IPS-15b (cell line): ENCODE measurements around the gene DIPK1B.
"Not testable (repeated sequence)": the region's sequence is repeated elsewhere in the genome, so short reads cannot be mapped to it uniquely, and the experiment has no call there.

Experiments used
- H3K27me3 ChIP-seq: one replicate; pipeline ENCODE4 v1.6.1; 2013; ENCODE audit warnings: low read length; ENCODE audit not compliant: control insufficient read depth, insufficient read depth
- H3K36me3 ChIP-seq: one replicate; pipeline ENCODE4 v1.6.1; 2013; ENCODE audit warnings: low read length; ENCODE audit not compliant: control insufficient read depth, insufficient read depth
- H3K4me1 ChIP-seq: one replicate; pipeline ENCODE4 v1.6.1; 2013; ENCODE audit warnings: mild to moderate bottlenecking, low read length; ENCODE audit not compliant: control insufficient read depth, insufficient read depth
- H3K4me3 ChIP-seq: one replicate; pipeline ENCODE4 v1.5.1; 2013; ENCODE audit warnings: low read depth, low read length
- H3K9ac ChIP-seq: one replicate; pipeline ENCODE4 v1.6.1; 2013; ENCODE audit warnings: low read depth, mild to moderate bottlenecking, low read length
- H3K9me3 ChIP-seq: one replicate; pipeline ENCODE4 v1.6.1; 2013; ENCODE audit warnings: mild to moderate bottlenecking, low read length; ENCODE audit not compliant: control insufficient read depth, insufficient read depth

The DIPK1B gene

GRCh38 chr9:136757751-136758140 lies 45.4 kb downstream of the DIPK1B start:
- Histone ChIP-seq H3K36me3 (no peaks in the 10 kb centered on the region), H3K4me1 (peaks cover 2% of the 10 kb centered on the region), H3K27me3 (no peaks in the 10 kb centered on the region), H3K4me3 (no peak overlapping the region), H3K9me3 (no peaks in the 10 kb centered on the region), H3K9ac (no peak overlapping the region)

DNA sequence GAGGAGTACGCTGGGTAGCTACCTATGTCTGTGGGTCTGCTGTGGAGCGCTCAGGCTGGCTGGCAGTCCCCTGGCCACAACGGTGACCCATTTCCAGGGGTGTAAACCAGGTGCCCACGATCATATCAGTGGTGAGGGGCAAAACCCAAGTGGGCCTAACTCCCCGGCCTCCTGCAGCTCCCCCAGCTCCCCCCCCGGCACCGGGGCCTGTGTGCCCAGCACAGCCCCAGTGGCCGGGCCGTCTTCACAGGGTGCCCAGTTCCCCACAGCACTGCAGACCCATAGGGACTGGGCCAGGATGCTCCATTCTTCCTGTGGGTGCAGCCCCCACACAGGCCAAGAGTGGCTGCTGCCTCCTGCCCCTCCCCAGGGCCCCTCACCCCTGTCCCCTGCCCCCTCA lies 46.6 kb downstream of the DIPK1B start:
- no peaks in the 10 kb centered on the region for H3K9me3 ChIP-seq
- peaks cover 2% of the 10 kb centered on the region for H3K4me1 ChIP-seq
- no peaks in the 10 kb centered on the region for H3K36me3 ChIP-seq
- H3K9ac ChIP-seq = no peak overlapping the region
- H3K27me3 ChIP-seq = no peaks in the 10 kb centered on the region
- H3K4me3 ChIP-seq = no peak overlapping the region

DNA sequence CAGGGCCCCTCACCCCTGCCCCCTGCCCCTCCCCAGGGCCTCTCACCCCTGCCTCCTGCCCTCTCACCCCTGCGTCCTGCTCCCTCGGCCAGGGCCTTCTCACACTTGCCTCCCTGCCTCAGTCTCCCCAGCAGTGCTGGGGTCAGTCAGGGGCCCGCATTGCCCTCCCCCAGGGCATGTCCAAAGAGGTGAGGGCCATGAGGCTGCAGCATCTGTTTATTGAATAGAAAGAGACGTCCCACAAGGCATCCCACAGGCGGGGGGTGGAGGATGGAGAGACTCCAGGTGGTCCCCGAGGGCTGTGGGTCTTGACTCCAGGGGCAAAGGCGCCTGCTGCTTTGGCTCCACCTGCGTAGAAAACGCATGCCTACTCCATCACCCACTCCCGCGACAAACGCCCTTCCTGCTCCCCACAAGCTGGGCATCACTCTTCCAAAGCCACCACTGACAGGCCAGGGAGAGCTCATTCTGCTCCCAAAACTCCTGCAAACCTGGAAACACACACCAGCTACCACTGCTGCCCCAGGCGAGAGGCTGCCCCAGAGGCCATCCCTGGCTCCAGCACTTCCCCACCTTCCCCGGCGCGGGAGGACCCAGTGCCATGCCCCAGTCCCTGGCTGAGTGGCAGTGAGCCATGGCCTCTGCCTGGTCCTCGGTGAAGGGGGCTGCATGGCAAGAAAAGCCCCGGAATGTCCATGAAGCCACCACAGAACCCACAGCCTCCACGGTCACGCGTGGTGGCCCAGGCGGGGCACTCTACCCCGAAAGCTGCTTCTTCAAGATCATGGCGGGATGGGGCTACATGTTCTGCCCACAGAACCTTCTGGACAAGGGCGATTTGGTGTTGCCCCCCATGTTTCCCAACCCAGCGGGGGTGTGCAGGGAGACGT lies 47.3 kb downstream of the DIPK1B start:
- peaks cover 2% of the 10 kb centered on the region for H3K4me1 ChIP-seq
- H3K36me3 ChIP-seq = no peaks in the 10 kb centered on the region
- H3K4me3 ChIP-seq = no peak overlapping the region
- no peak overlapping the region for H3K9ac ChIP-seq
- H3K27me3 ChIP-seq = no peaks in the 10 kb centered on the region
- H3K9me3 ChIP-seq = no peaks in the 10 kb centered on the region

GRCh38 chr9:136760424-136760823 lies 48.1 kb downstream of the DIPK1B start:
- Histone ChIP-seq H3K27me3 (no peaks in the 10 kb centered on the region), H3K4me3 (no peak overlapping the region), H3K9ac (no peak overlapping the region), H3K36me3 (no peaks in the 10 kb centered on the region), H3K4me1 (peaks cover 2% of the 10 kb centered on the region), H3K9me3 (no peaks in the 10 kb centered on the region)

DNA sequence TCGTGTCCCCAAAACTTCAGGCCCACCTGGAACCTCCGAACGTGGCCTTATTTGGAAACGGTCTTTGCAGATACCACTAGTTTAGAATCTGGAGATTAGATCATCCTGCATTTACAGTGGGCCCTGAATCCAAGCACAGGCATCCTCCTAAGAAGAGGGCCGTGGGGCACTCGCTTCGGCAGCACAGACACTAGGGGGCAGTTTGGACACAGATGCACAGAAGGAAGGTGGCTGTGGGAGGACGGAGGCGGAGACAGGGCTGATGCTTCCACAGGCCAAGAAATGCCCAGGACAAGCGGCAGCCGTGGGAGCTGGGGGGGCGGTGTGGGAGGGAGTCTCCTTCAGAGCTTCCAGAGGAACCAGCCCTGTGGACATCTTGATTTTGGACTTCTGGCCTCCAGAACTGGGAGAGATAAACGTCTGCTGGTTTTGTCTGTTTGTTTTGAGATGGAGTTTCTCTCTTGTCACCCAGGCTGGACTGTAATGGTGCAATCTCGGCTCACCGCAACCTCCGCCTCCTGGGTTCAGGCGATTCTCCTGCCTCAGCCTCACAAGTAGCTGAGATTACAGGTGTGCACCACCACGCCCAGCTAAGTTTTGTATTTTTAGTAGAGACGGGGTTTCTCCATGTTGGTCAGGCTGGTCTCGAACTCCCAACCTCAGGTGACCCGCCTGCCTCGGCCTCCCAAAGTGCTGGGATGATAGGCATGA lies 48.6 kb downstream of the DIPK1B start:
- H3K9ac ChIP-seq, H3K9me3 ChIP-seq, H3K4me1 ChIP-seq, H3K27me3 ChIP-seq, H3K36me3 ChIP-seq, H3K4me3 ChIP-seq: not testable (repeated sequence)

- H3K4me1 ChIP-seq = peaks cover 2% of the 10 kb centered on the region
- no peak overlapping the region for H3K4me3 ChIP-seq
- H3K9ac ChIP-seq = no peak overlapping the region
- no peaks in the 10 kb centered on the region for H3K36me3 ChIP-seq
- H3K9me3 ChIP-seq = no peaks in the 10 kb centered on the region
- H3K27me3 ChIP-seq = no peaks in the 10 kb centered on the region
These were observed 49.2 kb downstream of the DIPK1B start for GRCh38 chr9:136761545-136761981.

DNA sequence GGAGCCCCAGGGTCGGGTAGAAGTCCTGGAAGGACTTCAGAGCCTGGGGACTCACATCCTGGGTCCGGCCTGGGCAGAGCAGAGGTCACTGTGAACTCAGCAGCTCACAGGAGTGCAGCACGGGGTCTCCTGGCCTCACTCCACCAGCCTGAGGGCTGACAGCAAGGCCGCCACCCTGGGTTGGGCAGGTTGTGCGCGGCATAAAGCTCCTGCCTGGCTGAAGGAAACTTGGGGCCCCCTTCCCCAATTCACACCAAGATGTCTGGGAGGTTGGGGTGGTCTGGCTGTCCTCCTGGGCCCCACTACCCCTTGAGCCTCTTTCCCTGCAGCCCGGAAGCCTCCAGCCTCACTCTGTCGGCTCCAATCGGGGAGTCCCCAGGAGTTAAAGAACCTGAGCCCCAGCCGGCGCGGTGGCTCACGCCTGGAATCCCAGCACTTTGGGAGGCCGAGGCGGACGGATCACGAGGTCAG lies 49.9 kb downstream of the DIPK1B start:
- Histone ChIP-seq H3K4me3 (no peak overlapping the region), H3K4me1 (peaks cover 2% of the 10 kb centered on the region), H3K9me3 (no peaks in the 10 kb centered on the region), H3K36me3 (no peaks in the 10 kb centered on the region), H3K27me3 (no peaks in the 10 kb centered on the region), H3K9ac (no peak overlapping the region)

- peaks cover 2% of the 10 kb centered on the region for H3K4me1 ChIP-seq
- peak overlapping the region; percentile 13 for H3K4me3 ChIP-seq
- H3K9ac ChIP-seq = no peak overlapping the region
- no peaks in the 10 kb centered on the region for H3K27me3 ChIP-seq
- H3K9me3 ChIP-seq = no peaks in the 10 kb centered on the region
- no peaks in the 10 kb centered on the region for H3K36me3 ChIP-seq
These were observed 50.7 kb downstream of the DIPK1B start for GRCh38 chr9:136762915-136763648.

DNA sequence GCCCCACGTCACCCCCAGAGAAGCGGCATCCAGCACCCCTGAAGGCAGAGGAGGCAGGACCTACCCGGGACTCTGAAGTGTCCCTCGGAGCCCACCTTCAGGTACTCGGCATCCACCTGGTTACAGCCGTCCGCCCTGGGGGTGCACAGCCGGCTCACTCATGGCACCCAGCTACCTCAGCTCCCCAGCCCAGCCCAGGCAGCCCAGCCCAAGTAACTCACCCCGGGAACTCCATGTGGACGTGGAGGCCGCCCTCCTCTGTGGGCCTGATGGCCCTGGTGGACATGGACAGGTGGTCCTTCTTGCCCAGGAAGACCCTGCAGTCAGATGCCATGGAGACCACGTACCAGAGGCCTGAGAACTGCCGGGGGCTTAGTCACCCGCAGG lies 51.3 kb downstream of the DIPK1B start:
- no peaks in the 10 kb centered on the region for H3K9me3 ChIP-seq
- no peaks in the 10 kb centered on the region for H3K36me3 ChIP-seq
- peaks cover 2% of the 10 kb centered on the region for H3K4me1 ChIP-seq
- H3K27me3 ChIP-seq = no peaks in the 10 kb centered on the region
- no peak overlapping the region for H3K9ac ChIP-seq
- H3K4me3 ChIP-seq = peak overlapping the region; percentile 13

DNA sequence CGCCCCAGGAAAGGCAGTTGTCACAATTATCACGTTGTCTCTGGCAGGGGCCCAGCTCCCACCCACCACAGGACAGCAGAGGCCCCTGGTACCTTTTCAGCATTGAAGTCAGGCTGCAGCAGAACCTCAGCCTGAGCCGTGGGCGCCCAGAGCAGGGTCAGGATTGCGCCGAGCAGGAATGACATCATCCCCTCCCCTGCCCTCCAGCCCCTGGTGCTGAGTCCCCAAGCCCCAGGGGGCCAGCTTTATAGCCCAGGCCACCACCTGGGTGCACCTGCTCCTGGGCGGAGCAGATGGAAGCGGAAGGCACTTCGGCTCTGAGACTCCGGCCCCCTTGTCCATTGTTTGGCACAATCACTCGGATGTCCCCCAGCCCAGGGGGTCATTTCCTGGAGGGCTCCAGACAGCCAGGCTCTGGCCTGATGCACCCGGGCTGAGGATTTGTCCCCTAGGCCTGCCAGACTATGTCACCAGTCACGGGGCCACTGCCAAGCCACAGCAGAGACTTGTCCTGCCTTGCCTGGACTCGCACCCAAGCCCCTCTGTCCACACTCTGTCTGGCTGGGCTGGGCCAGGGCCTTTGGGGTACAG lies 52.0 kb downstream of the DIPK1B start, which contains the start of gene LCN15:
Gene LCN15 (minus strand): TSS at position 218 of the 591 bp plus-strand sequence. CDS start 30 bp downstream, at position 188.
- no peaks in the 10 kb centered on the region for H3K27me3 ChIP-seq
- no peak within 1 kb of the TSS for H3K9ac ChIP-seq
- H3K4me1 ChIP-seq = peaks cover 2% of the 10 kb centered on the region
- H3K4me3 ChIP-seq = peak within 1 kb of the TSS; percentile 13
- H3K9me3 ChIP-seq = no peaks in the 10 kb centered on the region
- H3K36me3 ChIP-seq = no peaks in the 10 kb centered on the region

DNA sequence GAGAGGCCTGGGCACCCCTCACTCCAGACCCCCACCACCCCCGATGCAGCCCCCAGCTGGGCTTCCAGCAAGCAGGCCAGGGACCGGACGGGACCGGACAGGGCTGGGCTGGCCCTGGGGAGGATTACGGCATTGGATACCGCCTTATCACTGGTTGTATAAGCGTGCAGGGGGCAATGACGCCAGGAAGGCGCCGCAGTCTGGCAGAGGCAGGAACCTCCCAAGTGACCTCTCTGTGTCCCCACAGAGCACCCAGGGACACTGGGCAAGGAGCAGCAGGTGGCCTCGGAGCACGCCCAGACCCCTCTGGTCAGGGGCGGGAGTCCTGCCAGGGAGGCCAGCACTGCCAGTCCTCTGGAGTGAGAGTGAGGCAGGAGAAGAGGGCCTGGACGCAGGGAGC lies 52.7 kb downstream of the DIPK1B start:
- H3K9ac ChIP-seq = no peak overlapping the region
- no peaks in the 10 kb centered on the region for H3K36me3 ChIP-seq
- no peaks in the 10 kb centered on the region for H3K27me3 ChIP-seq
- no peak overlapping the region for H3K4me3 ChIP-seq
- H3K9me3 ChIP-seq = no peaks in the 10 kb centered on the region
- H3K4me1 ChIP-seq = peaks cover 2% of the 10 kb centered on the region
